OCI-LY1 (cell line): ENCODE measurements around the gene FMO2.

ENCODE experiments used
- EZH2 ChIP-seq: fragments of 200-600 bp; sonication (generic), shearing (Covaris generic); IDR thresholded peaks from 2 replicates; pipeline ENCODE4 v1.8.0; 2017; ENCODE audit warnings: borderline replicate concordance, mixed run types, mild to moderate bottlenecking, antibody characterized with exemption, low read length, moderate library complexity, mixed read lengths
- TF ChIP-seq, protein P1 (sequence below): fragments of 200-600 bp; sonication (generic), shearing (Covaris generic); IDR thresholded peaks from 2 replicates; pipeline ENCODE4 v1.5.1; 2017; ENCODE audit warnings: mild to moderate bottlenecking, antibody characterized with exemption, low read length, moderate library complexity, mixed read lengths

DNA sequence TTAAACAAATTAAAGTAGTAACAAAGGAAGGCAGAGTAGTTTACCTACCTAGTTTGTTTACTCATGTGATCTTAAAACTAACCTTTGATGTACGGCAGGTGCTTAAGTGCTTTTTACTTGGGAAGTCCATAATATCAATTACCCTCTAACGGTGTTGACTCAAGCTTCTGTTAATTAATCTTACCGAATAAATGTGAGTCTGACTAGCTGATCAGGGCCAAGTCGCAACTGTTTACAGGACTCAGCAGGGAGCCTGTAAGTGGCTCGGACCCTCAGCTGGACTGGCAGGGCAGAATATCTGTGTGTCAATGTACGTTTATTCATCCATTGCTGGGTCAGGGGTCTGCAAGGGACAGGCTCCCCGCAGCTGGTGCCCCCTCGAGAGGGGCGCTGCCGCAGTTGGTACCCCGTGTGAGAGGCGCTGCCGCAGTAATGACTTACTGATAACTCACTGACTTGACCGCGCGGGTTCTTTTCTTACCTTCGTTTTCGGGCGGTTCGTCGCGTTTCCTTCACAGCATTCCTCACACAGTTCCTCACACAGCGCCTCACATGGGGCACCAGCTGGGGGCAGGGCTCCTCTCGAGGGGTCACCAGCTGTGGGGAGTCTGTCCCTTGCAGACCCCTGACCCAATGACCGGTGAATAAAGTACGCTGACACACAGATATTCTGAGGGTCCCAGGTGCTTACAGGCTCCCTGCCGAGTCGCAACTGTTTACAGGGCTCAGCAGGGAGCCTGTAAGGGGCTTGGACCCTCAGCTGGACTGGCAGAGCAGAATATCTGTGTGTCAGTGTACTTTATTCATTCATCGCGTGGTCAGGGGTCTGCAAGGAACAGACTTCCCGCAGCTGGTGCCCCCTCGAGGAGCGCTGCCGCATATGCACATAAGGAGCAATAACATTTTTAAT lies 66.2 kb downstream of the FMO2 start:
- TF ChIP-seq, protein P1, sequence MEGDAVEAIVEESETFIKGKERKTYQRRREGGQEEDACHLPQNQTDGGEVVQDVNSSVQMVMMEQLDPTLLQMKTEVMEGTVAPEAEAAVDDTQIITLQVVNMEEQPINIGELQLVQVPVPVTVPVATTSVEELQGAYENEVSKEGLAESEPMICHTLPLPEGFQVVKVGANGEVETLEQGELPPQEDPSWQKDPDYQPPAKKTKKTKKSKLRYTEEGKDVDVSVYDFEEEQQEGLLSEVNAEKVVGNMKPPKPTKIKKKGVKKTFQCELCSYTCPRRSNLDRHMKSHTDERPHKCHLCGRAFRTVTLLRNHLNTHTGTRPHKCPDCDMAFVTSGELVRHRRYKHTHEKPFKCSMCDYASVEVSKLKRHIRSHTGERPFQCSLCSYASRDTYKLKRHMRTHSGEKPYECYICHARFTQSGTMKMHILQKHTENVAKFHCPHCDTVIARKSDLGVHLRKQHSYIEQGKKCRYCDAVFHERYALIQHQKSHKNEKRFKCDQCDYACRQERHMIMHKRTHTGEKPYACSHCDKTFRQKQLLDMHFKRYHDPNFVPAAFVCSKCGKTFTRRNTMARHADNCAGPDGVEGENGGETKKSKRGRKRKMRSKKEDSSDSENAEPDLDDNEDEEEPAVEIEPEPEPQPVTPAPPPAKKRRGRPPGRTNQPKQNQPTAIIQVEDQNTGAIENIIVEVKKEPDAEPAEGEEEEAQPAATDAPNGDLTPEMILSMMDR: peak; percentile 18; the same call in 1 of the 2 replicates
- TF ChIP-seq EZH2: no peak
